GM12891 (cell line): ENCODE data around the gene FBXL7.

ENCODE experiments used
- POLR2A ChIP-seq: IDR thresholded peaks from 2 replicates; pipeline ENCODE4 v1.6.1; 2011; ENCODE audit warnings: low read depth, low read length, control low read depth
- POU2F2 ChIP-seq: IDR thresholded peaks from 2 replicates; pipeline ENCODE4 v1.6.1; 2011; ENCODE audit warnings: low read depth, mild to moderate bottlenecking, control low read depth, low read length, moderate library complexity

DNA sequence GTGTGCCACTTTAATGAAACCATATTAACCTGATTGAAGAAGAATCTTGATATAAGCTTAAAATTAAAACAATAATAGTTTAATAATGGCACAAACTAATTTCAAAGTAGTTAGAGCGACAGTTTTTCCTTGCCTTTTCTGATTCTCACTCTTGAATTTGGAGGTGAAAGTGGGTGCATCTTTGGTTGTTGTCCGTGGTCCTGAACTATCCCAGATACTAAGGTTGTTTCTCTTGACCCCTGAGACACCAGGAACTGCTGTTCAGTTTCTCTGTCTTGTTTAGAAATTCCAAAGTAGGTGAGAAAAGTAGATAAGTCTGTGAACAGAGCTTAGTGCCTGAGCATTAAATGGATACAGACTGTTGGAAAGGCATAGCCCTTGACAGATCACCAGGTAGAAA lies 274.7 kb downstream of the FBXL7 start:
- TF ChIP-seq POU2F2 (no peak), POLR2A (no peak)
